HG03066 (cell line): ENCODE results near the gene PRR12.

Source experiments
- ATAC-seq: cut with Tn5 transposase; IDR thresholded peaks from one replicate; pipeline ENCODE4 v1.9.1; 2021; ENCODE audit warnings: low read depth; ENCODE audit not compliant: unreplicated experiment

The PRR12 gene

GRCh38 chr19:49641688-49642491 is 50.9 kb downstream of the PRR12 start, which contains the start of gene SCAF1:
Gene SCAF1 (plus strand): TSS chr19:49642209. CDS start chr19:49645027, 2,818 bp downstream.
- ATAC-seq, result peak; percentile 40

DNA sequence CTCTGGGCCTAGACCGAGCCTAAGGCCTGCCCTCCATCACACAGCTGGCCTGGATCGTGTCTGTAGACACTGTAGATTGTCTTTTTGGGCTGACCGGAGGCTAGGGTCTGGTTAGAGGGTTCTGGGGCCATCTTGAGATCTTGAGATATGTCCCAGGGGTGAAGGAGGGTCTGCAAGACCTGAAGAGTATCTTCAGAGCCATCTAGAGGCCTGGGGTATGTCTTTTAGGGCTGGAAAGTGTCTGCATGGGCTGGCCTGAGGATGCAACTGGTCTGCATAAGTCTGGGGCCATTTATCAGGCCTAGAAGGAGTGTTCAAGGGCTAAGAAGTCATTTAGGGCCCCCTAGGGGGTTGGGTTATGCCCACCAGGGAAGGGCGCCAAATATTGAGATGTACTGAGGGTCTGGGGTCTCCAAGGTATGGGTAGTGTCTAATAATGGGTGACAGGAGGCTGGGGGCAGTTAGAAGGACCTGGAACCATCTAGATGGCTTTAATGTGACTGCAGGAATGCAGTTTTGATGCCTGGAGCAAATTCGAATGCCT is 51.6 kb downstream of the PRR12 start:
- ATAC-seq, result no peak

GRCh38 chr19:49643466-49643865 is 52.5 kb downstream of the PRR12 start:
- no peak for ATAC-seq

GRCh38 chr19:49645592-49645991 is 54.6 kb downstream of the PRR12 start:
- no peak for ATAC-seq

DNA sequence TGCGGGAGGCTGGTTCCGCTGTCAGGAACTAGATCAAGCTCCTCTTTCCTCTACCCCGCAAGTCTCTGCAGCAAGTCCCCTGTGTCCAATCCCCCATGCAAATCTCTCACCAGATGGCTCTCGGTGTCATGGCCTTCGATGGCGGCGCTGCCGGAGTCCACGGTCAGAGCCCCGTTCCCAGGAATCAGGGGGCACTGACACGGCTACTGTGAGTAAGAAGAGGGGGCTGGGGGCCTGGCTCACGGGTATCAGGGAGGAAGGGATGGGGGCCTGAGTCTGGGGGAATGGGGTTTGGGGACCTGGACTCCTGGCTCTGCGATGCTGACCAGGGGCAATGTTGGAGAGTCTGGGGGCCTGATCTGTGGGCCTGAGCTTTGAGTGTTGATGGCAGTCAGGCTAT is 55.0 kb downstream of the PRR12 start:
- ATAC-seq, result no peak

DNA sequence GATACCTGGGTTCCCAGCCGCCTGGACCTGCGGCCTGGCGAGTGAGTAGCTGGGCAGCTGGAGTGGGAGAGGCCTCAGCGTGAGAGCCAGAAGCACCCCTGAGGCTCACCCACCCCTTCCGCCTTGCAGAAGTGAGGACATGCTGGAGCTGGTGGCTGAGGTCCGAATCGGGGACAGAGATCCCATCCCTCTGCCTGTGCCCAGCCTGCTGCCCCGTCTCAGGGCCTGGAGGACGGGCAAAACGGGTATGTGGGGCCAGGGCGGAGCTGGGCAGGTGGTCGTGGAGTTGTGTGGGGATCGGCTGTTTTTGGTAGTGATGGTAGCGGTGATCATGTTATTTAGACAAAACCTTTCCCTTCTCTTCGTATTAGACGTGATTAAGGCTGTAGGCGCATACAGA is 55.6 kb downstream of the PRR12 start:
- no peak for ATAC-seq

- ATAC-seq, result no peak
Observed at GRCh38 chr19:49651029-49651819, 60.2 kb downstream of the PRR12 start.

DNA sequence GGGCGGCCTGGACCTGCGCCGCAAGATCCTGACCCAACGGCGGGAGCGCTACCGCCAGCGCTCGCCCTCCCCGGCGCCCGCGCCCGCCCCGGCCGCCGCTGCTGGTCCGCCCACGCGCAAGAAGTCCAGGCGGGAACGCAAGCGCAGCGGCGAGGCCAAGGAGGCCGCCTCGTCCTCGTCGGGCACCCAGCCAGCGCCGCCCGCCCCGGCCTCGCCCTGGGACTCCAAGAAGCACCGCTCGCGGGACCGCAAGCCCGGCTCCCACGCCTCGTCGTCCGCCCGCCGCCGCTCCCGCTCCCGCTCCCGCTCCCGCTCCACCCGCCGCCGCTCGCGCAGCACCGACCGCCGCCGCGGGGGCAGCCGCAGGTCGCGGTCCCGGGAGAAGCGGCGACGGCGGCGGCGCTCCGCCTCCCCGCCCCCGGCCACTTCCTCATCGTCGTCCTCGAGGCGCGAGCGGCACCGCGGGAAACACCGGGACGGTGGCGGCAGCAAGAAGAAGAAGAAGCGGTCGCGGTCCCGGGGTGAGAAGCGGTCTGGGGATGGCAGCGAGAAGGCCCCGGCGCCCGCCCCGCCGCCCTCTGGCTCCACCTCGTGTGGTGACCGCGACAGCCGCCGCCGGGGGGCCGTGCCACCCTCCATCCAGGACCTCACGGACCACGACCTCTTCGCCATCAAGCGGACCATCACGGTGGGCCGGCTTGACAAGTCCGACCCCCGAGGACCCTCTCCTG is 61.0 kb downstream of the PRR12 start:
- no peak for ATAC-seq

- ATAC-seq, result no peak
Observed at GRCh38 chr19:49652551-49653465, 61.8 kb downstream of the PRR12 start.

DNA sequence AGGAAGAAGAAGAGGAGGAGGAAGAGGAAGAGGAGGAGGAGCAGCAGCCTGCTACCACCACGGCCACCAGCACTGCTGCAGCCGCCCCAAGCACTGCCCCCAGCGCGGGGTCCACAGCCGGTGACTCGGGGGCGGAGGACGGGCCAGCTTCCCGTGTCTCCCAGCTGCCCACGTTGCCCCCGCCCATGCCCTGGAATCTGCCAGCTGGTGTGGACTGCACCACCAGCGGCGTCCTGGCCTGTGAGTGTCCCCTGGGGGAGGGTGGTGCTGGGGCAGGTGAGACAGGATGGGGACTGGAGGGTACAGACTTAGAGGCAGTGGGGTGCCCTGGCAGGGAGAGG is 62.5 kb downstream of the PRR12 start:
- ATAC-seq, result no peak

DNA sequence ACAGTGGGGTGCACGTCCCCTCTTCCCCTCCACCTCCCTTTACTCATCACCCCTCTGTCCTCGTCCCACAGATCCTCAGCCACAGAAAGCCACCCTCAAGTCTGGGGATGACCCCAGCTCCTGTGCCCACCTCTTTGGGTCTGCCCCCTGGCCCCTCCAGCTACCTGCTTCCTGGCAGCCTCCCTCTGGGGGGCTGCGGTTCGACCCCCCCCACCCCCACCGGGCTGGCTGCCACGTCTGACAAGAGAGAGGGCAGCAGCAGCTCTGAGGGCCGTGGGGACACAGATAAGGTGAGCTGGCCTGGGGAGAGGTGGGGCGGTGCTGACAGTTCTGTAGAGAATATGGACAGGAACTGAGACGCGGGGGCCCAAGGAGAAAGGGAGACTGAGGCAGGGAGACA is 63.6 kb downstream of the PRR12 start:
- no peak for ATAC-seq

DNA sequence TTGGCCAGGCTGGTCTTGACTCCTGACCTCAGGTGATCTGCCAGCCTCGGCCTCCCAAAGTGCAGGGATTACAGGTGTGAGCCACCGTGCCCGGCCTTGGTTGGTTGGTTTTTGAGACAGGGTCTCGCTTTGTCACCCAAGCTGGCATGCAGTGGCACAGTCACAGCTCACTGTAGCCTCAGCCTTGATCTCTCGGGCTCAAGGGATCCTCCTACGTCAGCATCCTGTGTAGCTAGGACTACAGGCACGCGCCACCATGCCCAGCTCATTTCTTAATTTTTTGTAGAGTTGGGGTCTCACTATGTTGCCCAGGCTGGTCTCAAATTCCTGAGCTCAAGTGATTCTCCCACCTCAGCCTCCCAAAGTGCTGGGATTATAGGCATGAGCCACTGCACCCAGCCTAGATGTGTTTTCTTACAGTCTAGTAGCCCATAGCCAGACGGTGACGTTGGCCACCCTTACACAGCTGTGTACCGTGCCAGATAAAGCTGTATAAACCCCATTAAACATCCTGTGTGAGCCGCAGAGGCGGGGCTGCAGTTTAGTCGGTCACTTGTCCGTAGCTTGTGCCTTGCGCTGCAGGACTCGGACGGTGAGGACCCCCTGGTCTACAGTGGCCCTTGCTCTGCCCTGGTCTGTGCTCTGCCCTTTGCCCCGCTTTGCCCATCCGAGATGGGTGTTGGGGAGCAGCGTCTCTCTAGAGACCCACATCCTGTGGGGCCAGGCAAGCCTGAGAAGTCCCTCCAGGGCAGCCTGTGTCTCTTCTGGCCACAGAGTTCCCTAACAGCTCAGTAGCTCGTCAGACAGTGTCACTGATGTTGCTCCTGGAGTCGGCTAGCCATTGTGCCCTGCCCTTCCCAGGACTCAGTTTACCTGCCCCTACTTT is 64.8 kb downstream of the PRR12 start:
- no peak for ATAC-seq

DNA sequence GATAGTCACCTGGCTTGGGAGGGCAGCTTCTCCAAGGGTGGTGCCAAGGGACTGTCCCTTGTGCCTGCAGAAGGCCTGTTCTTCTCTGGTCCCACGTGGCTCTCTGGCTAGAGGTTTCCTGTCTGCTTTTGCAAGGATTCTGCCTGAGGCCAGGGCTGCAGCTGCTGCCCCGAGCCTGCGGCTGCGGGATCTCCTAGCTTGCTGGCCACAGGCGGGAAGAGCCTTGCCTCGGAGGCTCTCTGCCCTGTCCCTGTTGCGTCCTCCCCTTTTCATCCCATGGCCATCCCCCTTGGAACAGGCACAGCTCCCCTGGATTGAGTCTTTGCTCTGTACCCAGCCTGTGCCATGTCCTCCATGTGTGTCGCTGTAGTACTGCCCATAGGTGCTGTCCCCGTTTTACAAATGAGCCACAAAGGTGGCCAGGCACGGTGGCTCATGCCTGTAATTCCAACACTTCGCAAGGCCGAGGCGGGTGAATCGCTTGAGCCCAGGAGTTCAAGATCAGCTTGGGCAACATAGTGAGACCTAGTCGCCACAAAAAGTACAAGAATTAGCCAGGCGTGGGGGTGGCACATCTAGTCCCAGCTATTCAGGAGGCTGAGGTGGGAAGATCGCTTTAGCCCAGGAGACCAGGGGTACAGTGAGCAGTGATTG is 65.6 kb downstream of the PRR12 start:
- ATAC-seq, result no peak

DNA sequence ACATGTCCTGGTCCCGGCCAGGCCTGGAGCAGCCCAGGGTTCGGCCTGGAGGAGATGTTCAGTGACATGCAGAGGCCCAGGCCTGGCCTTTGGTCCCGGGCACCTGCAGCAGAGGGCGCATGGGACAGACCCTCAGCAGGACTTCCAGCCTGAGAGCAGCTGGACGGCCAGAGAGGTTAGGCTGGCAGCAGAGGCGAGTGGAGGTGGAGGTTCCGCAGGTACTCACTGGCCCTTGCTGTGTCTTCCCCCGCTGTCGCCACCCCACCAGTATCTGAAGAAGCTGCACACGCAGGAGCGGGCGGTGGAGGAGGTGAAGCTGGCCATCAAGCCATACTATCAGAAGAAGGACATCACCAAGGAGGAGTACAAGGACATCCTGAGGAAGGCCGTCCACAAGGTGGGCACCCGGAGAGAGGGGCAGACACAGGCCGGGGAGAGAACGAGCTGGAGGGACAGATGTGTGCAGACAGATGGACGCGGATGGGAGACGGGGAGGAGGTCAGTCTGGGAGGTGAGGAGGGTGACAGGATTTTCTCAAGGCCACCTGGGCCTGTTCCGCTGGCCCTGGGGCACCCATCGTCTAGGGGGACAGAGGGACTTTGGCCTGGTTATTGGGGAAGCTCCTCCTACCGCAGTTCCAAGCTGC is 66.6 kb downstream of the PRR12 start:
- ATAC-seq, result no peak

DNA sequence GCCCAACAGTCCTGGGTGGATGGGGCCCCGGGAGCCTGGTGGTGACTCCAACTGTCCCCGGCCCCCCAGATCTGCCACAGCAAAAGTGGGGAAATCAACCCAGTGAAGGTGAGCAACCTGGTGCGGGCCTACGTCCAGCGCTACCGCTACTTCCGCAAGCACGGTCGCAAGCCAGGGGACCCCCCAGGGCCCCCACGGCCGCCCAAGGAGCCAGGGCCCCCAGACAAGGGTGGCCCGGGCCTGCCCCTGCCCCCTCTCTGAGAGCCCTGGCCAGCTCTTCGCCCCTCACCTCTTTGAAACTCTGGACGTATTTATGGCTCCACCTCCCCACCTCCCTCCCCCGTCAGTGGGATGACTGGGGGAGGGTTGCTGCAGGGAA is 67.1 kb downstream of the PRR12 start:
- ATAC-seq, result no peak

GRCh38 chr19:49658566-49659442 is 67.8 kb downstream of the PRR12 start:
- no peak for ATAC-seq

GRCh38 chr19:49660338-49660961 is 69.5 kb downstream of the PRR12 start:
- ATAC-seq, result no peak
